ENCODE measurements around the gene SPINK6.

SPINK6 gene

GRCh38 chr5:148202531-148203203, at the start of gene SPINK6:
TSS of gene SPINK6 (plus strand) at chr5:148203042. CDS start at chr5:148203097, 55 bp downstream.
- no peak within 1 kb of the TSS for H3K27ac ChIP-seq (ENCODE audit: low read depth, low read length)
- no peak within 1 kb of the TSS for H3K9ac ChIP-seq (ENCODE audit: low read length in 5 of 5)

GRCh38 chr5:148156609-148157008, 46.2 kb upstream of the SPINK6 start:
- H3K4me3 ChIP-seq (ENCODE audit: low read depth in 1 of 5, low read length in 5 of 5), result no peak overlapping the region
- no peaks in the 10 kb centered on the region for H3K4me1 ChIP-seq (ENCODE audit: control insufficient read depth in 5 of 5, insufficient read depth in 5 of 5, low read length in 5 of 5)
- no peaks in the 10 kb centered on the region for H3K36me3 ChIP-seq (ENCODE audit: control insufficient read depth in 5 of 5, insufficient read depth in 5 of 5, low read length in 5 of 5)
- H3K27me3 ChIP-seq (ENCODE audit: control insufficient read depth in 5 of 5, insufficient read depth in 4 of 5, low read length in 5 of 5), result no peaks in the 10 kb centered on the region
- no peaks in the 10 kb centered on the region for H3K9me3 ChIP-seq (ENCODE audit: control insufficient read depth in 5 of 5, low read length in 5 of 5)
- H3K9ac ChIP-seq (ENCODE audit: low read length in 5 of 5), result no peak overlapping the region
- H3K27ac ChIP-seq (ENCODE audit: low read depth, low read length), result no peak overlapping the region

More at GRCh38 chr5:148202531-148203203, at the start of gene SPINK6:
- Histone ChIP-seq H3K4me1 (ENCODE audit: control insufficient read depth in 5 of 5, insufficient read depth in 5 of 5, low read length in 5 of 5) (peaks cover 0 to 25% (median 6%) of the 10 kb centered on the region in 5 donors), H3K9me3 (ENCODE audit: control insufficient read depth in 5 of 5, low read length in 5 of 5) (no peaks in the 10 kb centered on the region), H3K27me3 (ENCODE audit: control insufficient read depth in 5 of 5, insufficient read depth in 4 of 5, low read length in 5 of 5) (no peaks in the 10 kb centered on the region), H3K36me3 (ENCODE audit: control insufficient read depth in 5 of 5, insufficient read depth in 5 of 5, low read length in 5 of 5) (no peaks in the 10 kb centered on the region), H3K4me3 (ENCODE audit: low read depth in 1 of 5, low read length in 5 of 5) (no peak within 1 kb of the TSS)

DNA sequence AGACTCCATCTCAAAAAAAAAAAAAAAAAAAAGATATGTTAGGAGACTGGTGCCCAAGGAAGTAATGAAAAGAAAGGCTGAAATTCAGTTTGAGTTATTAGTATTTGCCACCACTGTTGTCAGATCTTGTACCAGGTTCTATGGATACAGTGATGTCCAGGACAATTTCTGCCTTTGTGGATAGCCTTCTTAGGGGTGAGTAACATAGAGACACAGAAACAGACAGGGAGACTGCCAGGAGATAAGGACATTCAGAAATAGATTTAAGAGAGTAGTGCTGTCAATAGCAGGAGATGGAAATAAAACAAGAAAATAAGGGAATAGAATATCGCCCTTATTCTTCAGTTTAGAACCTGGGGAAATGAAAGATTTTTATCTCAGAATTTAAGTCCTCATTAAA, 40.8 kb upstream of the SPINK6 start:
- H3K27ac ChIP-seq (ENCODE audit: low read depth, low read length), result no peak overlapping the region

DNA sequence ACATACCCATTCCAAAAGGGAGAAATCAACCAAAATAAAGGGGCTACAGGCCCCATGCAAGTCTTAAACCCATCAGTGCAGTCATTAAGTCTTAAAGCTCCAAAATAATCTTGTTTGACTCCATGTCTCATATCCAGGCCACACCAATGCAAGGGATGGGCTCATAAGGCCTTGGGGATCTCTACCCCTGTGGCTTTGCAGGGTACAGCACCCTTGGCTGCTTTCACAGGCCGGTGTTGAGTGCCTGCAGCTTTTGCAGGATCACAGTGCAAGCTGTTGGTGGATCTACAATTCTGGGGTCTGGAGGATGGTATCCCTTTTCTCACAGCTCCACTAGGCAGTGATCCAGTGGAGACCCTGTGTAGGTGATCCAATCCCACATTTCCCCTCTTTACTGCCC, 39.5 kb upstream of the SPINK6 start:
- Histone ChIP-seq H3K4me3 (ENCODE audit: low read depth in 1 of 5, low read length in 5 of 5) (no peak overlapping the region), H3K27me3 (ENCODE audit: control insufficient read depth in 5 of 5, insufficient read depth in 4 of 5, low read length in 5 of 5) (no peaks in the 10 kb centered on the region), H3K36me3 (ENCODE audit: control insufficient read depth in 5 of 5, insufficient read depth in 5 of 5, low read length in 5 of 5) (no peaks in the 10 kb centered on the region), H3K4me1 (ENCODE audit: control insufficient read depth in 5 of 5, insufficient read depth in 5 of 5, low read length in 5 of 5) (no peaks in the 10 kb centered on the region), H3K9ac (ENCODE audit: low read length in 5 of 5) (no peak overlapping the region), H3K9me3 (ENCODE audit: control insufficient read depth in 5 of 5, low read length in 5 of 5) (no peaks in the 10 kb centered on the region), H3K27ac (ENCODE audit: low read depth, low read length) (no peak overlapping the region)

More for the DNA sequence above, 40.8 kb upstream of the SPINK6 start:
- H3K36me3 ChIP-seq (ENCODE audit: control insufficient read depth in 5 of 5, insufficient read depth in 5 of 5, low read length in 5 of 5), result no peaks in the 10 kb centered on the region
- H3K4me1 ChIP-seq (ENCODE audit: control insufficient read depth in 5 of 5, insufficient read depth in 5 of 5, low read length in 5 of 5), result no peaks in the 10 kb centered on the region
- no peak overlapping the region for H3K4me3 ChIP-seq (ENCODE audit: low read depth in 1 of 5, low read length in 5 of 5)
- no peak overlapping the region for H3K9ac ChIP-seq (ENCODE audit: low read length in 5 of 5)
- H3K27me3 ChIP-seq (ENCODE audit: control insufficient read depth in 5 of 5, insufficient read depth in 4 of 5, low read length in 5 of 5), result no peaks in the 10 kb centered on the region
- no peaks in the 10 kb centered on the region for H3K9me3 ChIP-seq (ENCODE audit: control insufficient read depth in 5 of 5, low read length in 5 of 5)

DNA sequence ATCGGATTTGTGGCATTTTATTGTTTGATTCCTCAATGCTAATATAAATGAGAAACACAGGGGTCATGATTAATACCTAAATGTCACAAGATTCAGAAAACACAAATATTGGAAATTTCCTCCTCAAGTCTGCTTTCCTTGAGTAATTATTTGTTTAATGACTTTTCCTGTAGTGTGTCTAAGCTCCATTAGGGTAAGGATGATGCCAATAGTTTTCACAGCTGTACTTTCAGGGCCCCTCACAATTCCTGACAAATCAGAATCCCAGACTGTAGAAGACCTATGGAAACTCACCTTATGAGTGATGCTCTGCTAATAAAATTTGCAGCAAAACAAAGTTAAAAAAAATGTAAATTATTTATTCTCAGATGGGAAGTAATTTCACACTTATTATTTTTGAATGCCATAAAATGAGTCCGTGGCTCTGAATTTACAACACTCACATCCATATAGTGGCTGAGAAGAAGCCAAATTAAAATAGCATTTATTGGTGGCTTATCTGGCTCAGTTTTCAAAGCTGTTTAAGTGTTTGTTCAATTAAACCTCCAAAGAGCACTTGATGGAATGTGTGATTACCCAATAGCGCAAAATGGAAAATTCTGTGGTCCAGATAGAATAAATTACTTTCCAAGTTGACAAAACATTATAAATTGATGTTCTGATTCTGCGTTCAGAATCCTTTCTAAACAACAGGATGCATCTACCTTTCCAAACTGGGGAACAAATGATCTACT, 36.1 kb upstream of the SPINK6 start:
- H3K27ac ChIP-seq (ENCODE audit: low read depth, low read length), result no peak overlapping the region
- H3K4me3 ChIP-seq (ENCODE audit: low read depth in 1 of 5, low read length in 5 of 5), result no peak overlapping the region
- H3K4me1 ChIP-seq (ENCODE audit: control insufficient read depth in 5 of 5, insufficient read depth in 5 of 5, low read length in 5 of 5), result no peaks in the 10 kb centered on the region
- no peaks in the 10 kb centered on the region for H3K36me3 ChIP-seq (ENCODE audit: control insufficient read depth in 5 of 5, insufficient read depth in 5 of 5, low read length in 5 of 5)
- H3K9me3 ChIP-seq (ENCODE audit: control insufficient read depth in 5 of 5, low read length in 5 of 5), result no peaks in the 10 kb centered on the region
- no peak overlapping the region for H3K9ac ChIP-seq (ENCODE audit: low read length in 5 of 5)
- H3K27me3 ChIP-seq (ENCODE audit: control insufficient read depth in 5 of 5, insufficient read depth in 4 of 5, low read length in 5 of 5), result no peaks in the 10 kb centered on the region

- H3K9ac ChIP-seq (ENCODE audit: low read length in 5 of 5), result no peak within 1 kb of the TSS
- H3K4me1 ChIP-seq (ENCODE audit: control insufficient read depth in 5 of 5, insufficient read depth in 5 of 5, low read length in 5 of 5), result no peaks in the 10 kb centered on the region
- no peaks in the 10 kb centered on the region for H3K9me3 ChIP-seq (ENCODE audit: control insufficient read depth in 5 of 5, low read length in 5 of 5)
- no peak within 1 kb of the TSS for H3K27ac ChIP-seq (ENCODE audit: low read depth, low read length)
- no peaks in the 10 kb centered on the region for H3K36me3 ChIP-seq (ENCODE audit: control insufficient read depth in 5 of 5, insufficient read depth in 5 of 5, low read length in 5 of 5)
- no peaks in the 10 kb centered on the region for H3K27me3 ChIP-seq (ENCODE audit: control insufficient read depth in 5 of 5, insufficient read depth in 4 of 5, low read length in 5 of 5)
- H3K4me3 ChIP-seq (ENCODE audit: low read depth in 1 of 5, low read length in 5 of 5), result no peak within 1 kb of the TSS
These were observed 34.6 kb upstream of the SPINK6 start, which contains the start of gene SPINK14 for GRCh38 chr5:148168246-148168645. TSS of gene SPINK14 (plus strand) at chr5:148168546. CDS start at chr5:148169733, 1,187 bp downstream.

DNA sequence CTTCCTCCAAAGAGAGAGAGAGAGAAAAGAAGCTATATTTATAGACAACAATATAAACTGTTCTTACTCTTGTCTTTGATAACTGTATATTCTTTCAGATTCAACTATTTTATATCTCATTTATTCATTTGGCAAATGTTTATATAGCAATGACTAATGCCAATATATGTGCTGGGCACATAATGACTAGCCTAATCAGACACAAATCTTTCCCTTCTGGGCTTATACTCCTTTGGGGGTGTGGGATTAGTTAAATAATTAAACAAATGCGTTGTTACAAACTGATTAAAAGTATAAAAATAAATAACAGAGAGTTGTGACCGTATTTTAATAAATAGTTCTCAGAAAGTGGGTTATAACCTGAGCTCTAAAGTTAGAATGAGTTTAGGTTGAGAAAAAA, 30.5 kb upstream of the SPINK6 start:
- no peak overlapping the region for H3K27ac ChIP-seq (ENCODE audit: low read depth, low read length)
- no peaks in the 10 kb centered on the region for H3K9me3 ChIP-seq (ENCODE audit: control insufficient read depth in 5 of 5, low read length in 5 of 5)
- no peak overlapping the region for H3K9ac ChIP-seq (ENCODE audit: low read length in 5 of 5)
- H3K4me1 ChIP-seq (ENCODE audit: control insufficient read depth in 5 of 5, insufficient read depth in 5 of 5, low read length in 5 of 5), result no peaks in the 10 kb centered on the region
- H3K4me3 ChIP-seq (ENCODE audit: low read depth in 1 of 5, low read length in 5 of 5), result no peak overlapping the region
- H3K36me3 ChIP-seq (ENCODE audit: control insufficient read depth in 5 of 5, insufficient read depth in 5 of 5, low read length in 5 of 5), result no peaks in the 10 kb centered on the region
- H3K27me3 ChIP-seq (ENCODE audit: control insufficient read depth in 5 of 5, insufficient read depth in 4 of 5, low read length in 5 of 5), result no peaks in the 10 kb centered on the region

DNA sequence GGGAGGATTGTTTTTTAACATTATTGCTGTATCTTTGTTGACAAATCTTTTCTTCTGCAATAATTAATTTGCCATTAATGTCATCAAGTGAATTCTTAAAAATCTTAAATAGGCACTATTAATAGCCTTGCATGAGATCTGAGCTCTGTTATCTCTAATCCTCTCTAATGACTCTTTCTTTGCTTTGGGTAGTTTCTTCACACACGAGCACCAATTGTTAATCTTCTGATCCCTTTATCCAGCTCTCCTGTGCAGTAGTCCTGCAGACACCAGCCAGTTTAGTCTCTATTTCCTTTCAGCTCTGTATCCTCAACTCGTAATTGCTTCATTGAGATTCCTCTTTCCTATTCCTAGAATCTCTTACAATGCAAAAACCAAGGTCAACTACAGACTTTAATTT, 26.4 kb upstream of the SPINK6 start:
- Histone ChIP-seq H3K9me3 (ENCODE audit: control insufficient read depth in 5 of 5, low read length in 5 of 5) (no peaks in the 10 kb centered on the region), H3K27me3 (ENCODE audit: control insufficient read depth in 5 of 5, insufficient read depth in 4 of 5, low read length in 5 of 5) (no peaks in the 10 kb centered on the region), H3K36me3 (ENCODE audit: control insufficient read depth in 5 of 5, insufficient read depth in 5 of 5, low read length in 5 of 5) (no peaks in the 10 kb centered on the region), H3K4me1 (ENCODE audit: control insufficient read depth in 5 of 5, insufficient read depth in 5 of 5, low read length in 5 of 5) (no peaks in the 10 kb centered on the region), H3K27ac (ENCODE audit: low read depth, low read length) (no peak overlapping the region), H3K4me3 (ENCODE audit: low read depth in 1 of 5, low read length in 5 of 5) (no peak overlapping the region), H3K9ac (ENCODE audit: low read length in 5 of 5) (no peak overlapping the region)

DNA sequence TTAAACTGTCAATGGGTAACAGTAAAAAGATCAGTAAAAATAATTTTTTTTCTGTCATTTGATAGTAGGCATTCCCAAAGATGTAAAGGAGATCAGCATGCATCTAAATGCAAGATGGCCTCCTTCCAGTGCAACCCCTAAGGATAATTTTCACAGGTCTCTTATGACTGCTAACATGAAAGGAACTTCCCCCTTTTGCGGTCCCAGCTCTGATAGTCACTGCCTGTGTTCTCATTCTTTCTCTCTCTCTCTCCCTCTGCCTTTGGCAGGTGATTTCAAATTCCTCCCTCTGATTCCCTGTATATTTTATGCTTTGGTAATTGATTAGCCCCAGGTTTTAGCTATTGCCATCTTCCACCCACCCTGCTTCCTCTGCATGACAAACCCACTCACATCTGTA, 25.6 kb upstream of the SPINK6 start:
- H3K36me3 ChIP-seq (ENCODE audit: control insufficient read depth in 5 of 5, insufficient read depth in 5 of 5, low read length in 5 of 5), result no peaks in the 10 kb centered on the region
- H3K9ac ChIP-seq (ENCODE audit: low read length in 5 of 5), result no peak overlapping the region
- no peaks in the 10 kb centered on the region for H3K9me3 ChIP-seq (ENCODE audit: control insufficient read depth in 5 of 5, low read length in 5 of 5)
- no peaks in the 10 kb centered on the region for H3K4me1 ChIP-seq (ENCODE audit: control insufficient read depth in 5 of 5, insufficient read depth in 5 of 5, low read length in 5 of 5)
- H3K27me3 ChIP-seq (ENCODE audit: control insufficient read depth in 5 of 5, insufficient read depth in 4 of 5, low read length in 5 of 5), result no peaks in the 10 kb centered on the region
- H3K27ac ChIP-seq (ENCODE audit: low read depth, low read length), result no peak overlapping the region
- no peak overlapping the region for H3K4me3 ChIP-seq (ENCODE audit: low read depth in 1 of 5, low read length in 5 of 5)

DNA sequence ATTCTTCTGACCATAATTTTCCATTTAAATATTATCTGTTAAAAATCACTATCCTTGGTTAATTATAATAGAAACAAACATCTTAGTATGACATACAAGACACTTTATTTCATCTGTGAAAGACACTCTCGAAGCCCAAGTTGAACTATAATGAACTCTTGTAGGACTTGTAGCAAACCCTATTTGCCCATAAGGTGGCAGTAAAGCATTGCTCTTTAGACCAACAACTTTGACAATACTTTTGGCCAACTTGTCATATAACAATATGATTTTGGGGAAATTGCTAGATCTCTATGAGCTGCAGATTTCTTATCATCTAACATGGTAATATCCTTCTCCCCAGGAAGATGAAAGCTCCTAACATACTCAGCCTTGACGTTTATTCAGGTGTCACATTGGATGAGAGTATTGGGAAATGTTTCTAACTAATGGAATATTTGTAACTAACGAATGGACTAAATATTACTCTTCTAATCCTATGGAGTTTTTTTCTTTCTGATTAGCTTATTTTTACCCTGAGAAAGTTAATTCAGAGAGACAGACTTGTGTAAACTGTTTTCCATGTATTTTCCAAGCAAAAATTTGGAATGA, 23.5 kb upstream of the SPINK6 start:
- Histone ChIP-seq H3K9ac (ENCODE audit: low read length in 5 of 5) (no peak overlapping the region), H3K36me3 (ENCODE audit: control insufficient read depth in 5 of 5, insufficient read depth in 5 of 5, low read length in 5 of 5) (no peaks in the 10 kb centered on the region), H3K27ac (ENCODE audit: low read depth, low read length) (no peak overlapping the region), H3K27me3 (ENCODE audit: control insufficient read depth in 5 of 5, insufficient read depth in 4 of 5, low read length in 5 of 5) (no peaks in the 10 kb centered on the region), H3K4me3 (ENCODE audit: low read depth in 1 of 5, low read length in 5 of 5) (no peak overlapping the region), H3K9me3 (ENCODE audit: control insufficient read depth in 5 of 5, low read length in 5 of 5) (no peaks in the 10 kb centered on the region), H3K4me1 (ENCODE audit: control insufficient read depth in 5 of 5, insufficient read depth in 5 of 5, low read length in 5 of 5) (no peaks in the 10 kb centered on the region)

Data from subcutaneous abdominal adipose tissue (tissue), 5 donors.